Cardiac fibroblast (primary cell): ENCODE data around the gene ARHGEF4.

ENCODE experiments used
- DNase-seq, 2 donors: peaks; one replicate each; pipeline versions ENCODE4 v3.0.0 to v3.0.0-alpha.2; 2010; ENCODE audit warnings: low read depth in 2 of 2
- H3K4me3 ChIP-seq, 2 donors: replicated peaks in 1 of 2; 1 replicate in 1 of 2; 2 replicates in 1 of 2; pipeline ENCODE4 v1.5.1; 2011; ENCODE audit warnings: low read depth in 2 of 2, low read length in 2 of 2, mild to moderate bottlenecking in 2 of 2, moderate library complexity in 1 of 2
- TF ChIP-seq, protein P1 (sequence below): IDR thresholded peaks from one replicate; pipeline ENCODE4 v1.5.1; 2011; ENCODE audit warnings: low read depth, mild to moderate bottlenecking, low read length, inconsistent platforms

Gene ARHGEF4

DNA sequence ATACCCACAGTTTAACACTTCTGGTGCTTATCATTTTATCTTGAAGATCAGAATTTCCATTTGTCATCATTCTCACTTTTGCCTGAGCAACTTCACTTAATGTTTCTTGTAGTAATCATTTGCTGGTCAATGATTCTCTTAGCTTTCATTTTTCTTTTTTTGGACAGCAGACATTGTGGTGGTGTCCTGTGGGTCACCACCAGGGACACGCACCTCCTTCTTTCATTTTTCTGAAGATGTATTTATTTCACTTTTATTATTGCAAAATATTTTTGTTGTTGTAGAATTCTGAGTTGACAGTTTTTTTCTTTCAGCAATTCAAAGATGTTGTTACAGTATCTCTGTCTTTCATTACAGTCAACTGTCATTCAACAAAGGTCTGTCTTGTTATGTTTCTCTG lies 172.3 kb downstream of the ARHGEF4 start:
- no peak overlapping the region for H3K4me3 ChIP-seq
- TF ChIP-seq, protein P1, sequence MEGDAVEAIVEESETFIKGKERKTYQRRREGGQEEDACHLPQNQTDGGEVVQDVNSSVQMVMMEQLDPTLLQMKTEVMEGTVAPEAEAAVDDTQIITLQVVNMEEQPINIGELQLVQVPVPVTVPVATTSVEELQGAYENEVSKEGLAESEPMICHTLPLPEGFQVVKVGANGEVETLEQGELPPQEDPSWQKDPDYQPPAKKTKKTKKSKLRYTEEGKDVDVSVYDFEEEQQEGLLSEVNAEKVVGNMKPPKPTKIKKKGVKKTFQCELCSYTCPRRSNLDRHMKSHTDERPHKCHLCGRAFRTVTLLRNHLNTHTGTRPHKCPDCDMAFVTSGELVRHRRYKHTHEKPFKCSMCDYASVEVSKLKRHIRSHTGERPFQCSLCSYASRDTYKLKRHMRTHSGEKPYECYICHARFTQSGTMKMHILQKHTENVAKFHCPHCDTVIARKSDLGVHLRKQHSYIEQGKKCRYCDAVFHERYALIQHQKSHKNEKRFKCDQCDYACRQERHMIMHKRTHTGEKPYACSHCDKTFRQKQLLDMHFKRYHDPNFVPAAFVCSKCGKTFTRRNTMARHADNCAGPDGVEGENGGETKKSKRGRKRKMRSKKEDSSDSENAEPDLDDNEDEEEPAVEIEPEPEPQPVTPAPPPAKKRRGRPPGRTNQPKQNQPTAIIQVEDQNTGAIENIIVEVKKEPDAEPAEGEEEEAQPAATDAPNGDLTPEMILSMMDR: peak; percentile 2
- no peak for DNase-seq

GRCh38 chr2:131009713-131010475 lies 173.2 kb downstream of the ARHGEF4 start:
- TF ChIP-seq, protein P1: no peak
- DNase-seq: no peak
- H3K4me3 ChIP-seq: no peak overlapping the region

DNA sequence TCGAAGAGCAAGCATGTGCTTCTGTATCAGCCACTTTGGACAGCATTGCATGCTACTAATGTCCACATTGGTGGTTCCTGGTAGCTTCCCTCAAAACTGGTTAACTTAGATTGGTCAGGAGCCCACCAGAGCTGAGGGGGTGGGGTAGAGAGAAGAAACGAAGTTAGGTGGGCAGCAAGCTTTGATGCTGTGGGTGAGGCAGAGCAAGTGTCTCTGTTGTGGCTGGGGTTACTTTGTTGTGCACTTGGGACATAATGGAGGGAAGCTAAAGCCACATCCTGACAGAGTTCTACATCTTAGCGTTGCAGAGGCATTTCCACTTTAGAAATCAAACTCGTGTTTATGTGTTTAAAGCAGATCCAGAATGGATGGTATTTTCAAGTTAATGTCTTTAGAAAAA lies 173.9 kb downstream of the ARHGEF4 start:
- no peak overlapping the region for H3K4me3 ChIP-seq
- no peak for DNase-seq
- TF ChIP-seq, protein P1: no peak

DNA sequence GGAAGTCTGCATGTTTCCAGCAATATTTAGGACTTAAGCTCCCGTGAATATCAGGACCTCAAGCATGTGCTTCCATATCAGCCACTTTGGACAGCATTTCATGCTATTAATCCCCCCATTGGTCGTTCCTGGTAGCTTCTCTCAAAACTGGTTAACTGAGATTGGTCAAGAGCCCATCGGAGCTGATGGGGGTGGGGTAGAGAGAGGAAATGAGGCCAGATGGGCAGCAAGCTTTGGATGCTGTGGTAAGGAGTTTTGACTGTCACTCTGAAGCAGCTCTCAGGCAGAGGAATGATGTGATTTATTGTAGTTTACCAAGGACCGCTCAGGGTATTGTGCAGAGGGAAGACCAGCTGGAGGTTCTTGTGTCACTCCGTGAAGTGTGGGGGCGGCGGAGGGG lies 174.8 kb downstream of the ARHGEF4 start:
- TF ChIP-seq, protein P1: no peak

GRCh38 chr2:131014141-131014540 lies 177.4 kb downstream of the ARHGEF4 start:
- TF ChIP-seq, protein P1: no peak
- no peak overlapping the region for H3K4me3 ChIP-seq
- no peak for DNase-seq

More for the DNA sequence above, 174.8 kb downstream of the ARHGEF4 start:
- no peak overlapping the region for H3K4me3 ChIP-seq
- DNase-seq: no peak

DNA sequence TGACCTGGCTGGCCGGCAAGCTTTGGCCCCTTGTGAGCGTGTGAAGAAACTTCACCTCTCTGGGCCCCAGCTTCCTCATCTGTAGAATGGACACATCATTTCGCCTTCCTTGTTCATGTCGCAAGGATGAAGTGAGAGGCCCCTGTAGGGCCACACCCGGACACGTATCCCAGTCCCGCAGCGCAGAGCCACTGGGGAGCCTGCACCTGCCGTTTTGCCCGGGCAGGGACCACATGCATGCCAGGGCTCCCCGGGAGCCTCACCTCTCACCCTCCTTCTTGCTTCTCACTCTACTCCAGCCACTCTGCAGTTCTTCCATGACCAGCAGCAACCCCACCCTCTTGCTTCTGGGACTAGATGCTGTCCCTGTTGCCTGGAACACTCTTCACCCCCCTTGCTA lies 179.1 kb downstream of the ARHGEF4 start:
- TF ChIP-seq, protein P1: no peak
- DNase-seq: no peak
- H3K4me3 ChIP-seq: no peak overlapping the region
